Mammary epithelial cell (primary cell): ENCODE results near the gene EEF1A1.

Experiments
- CTCF ChIP-seq, 2 donors: IDR thresholded peaks in 1 of 2; conservative IDR thresholded peaks in 1 of 2; 2 replicates each; pipeline ENCODE4 v1.5.1; 2011 to 2012; ENCODE audit warnings: inconsistent platforms in 2 of 2, low read length in 2 of 2, mild to moderate bottlenecking in 2 of 2, control low read depth in 1 of 2, low read depth in 1 of 2; ENCODE audit not compliant: insufficient read depth in 1 of 2; ENCODE audit errors: extremely low read depth in 1 of 2
- EZH2 ChIP-seq: IDR thresholded peaks from 2 replicates; pipeline ENCODE4 v1.6.1; 2012; ENCODE audit warnings: low read length, inconsistent platforms, borderline replicate concordance

- no peak for TF ChIP-seq CTCF (conservative IDR thresholded peaks at IDR 0.05 in 1 of 2, IDR thresholded peaks at IDR 0.05 in 1 of 2; ENCODE audit: extremely low read depth in 1 of 2, insufficient read depth in 1 of 2, low read depth in 1 of 2, low read length in 2 of 2)
- no peak for TF ChIP-seq EZH2
Observed at GRCh38 chr6:73514746-73515110, 6.1 kb downstream of the EEF1A1 start.
